ENCODE data around the gene SHISA9. TPM values are rescaled to one million over a fixed set of nuclear protein-coding genes. Genes with fewer than 3 reads are reported as not detected.

Gene SHISA9
- total and polyA plus RNA-seq, 2 donors (not counting 1 experiment from before 2014, with no cell fraction given): 0.03 to 0.07 TPM

DNA sequence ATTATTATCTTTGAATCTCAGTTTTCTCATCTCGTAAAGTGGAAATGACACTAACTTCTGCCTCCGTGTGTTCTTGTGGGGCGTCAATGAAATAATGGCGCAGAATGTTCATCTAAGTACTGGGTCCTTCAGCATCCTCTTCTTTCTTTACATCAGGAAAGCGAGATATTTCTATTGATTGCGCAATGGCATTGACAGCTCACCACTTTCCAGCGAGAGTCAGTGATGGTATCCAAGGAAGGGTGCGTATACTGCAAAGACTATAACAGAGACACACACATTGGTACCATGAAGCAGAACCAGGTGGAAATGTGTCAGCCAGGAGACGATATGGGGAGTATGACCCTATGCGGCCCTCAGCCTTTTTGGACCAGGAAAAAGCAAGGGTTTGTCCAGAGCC is 162.1 kb downstream of the SHISA9 start:
- Mint-ChIP-seq H3K27me3 (no peaks in the 10 kb centered on the region), H3K27ac (no peak overlapping the region), H3K4me3 (no peak overlapping the region), H3K9me3 (ENCODE audit: insufficient read depth) (peaks cover 2% of the 10 kb centered on the region), H3K4me1 (no peaks in the 10 kb centered on the region)
- no peak overlapping the region for H3K4me2 ChIP-seq (replicated peaks; ENCODE audit: low read depth, low read length, poor library complexity, severe bottlenecking)
- DNase-seq: no peak
- no peak overlapping the region for H3K4me3 ChIP-seq (ENCODE audit: control extremely low read depth in 1 of 5, extremely low read depth in 1 of 5, insufficient read depth in 1 of 5, low read depth in 2 of 5, low read length in 4 of 5)
- H3K36me3 ChIP-seq (replicated peaks in 1 of 2; ENCODE audit: control extremely low read depth in 1 of 2, control insufficient read depth in 1 of 2, extremely low read depth in 1 of 2, insufficient read depth in 2 of 2, low read length in 1 of 2): no peaks in the 10 kb centered on the region
- H3K27ac ChIP-seq (ENCODE audit: low read length in 2 of 2): no peak overlapping the region
- H3K9ac ChIP-seq (ENCODE audit: low read length): no peak overlapping the region
- peaks cover 0 to 6% (median 0%) of the 10 kb centered on the region in 3 donors for H3K9me3 ChIP-seq (ENCODE audit: control extremely low read depth in 1 of 3, control insufficient read depth in 2 of 3, insufficient read depth in 1 of 3, low read length in 2 of 3)
- 96% methylated on average over 9 of the region's 10 CpGs for WGBS (ENCODE audit: insufficient coverage)
- no peaks in the 10 kb centered on the region for H4K20me1 ChIP-seq (ENCODE audit: control insufficient read depth, insufficient read depth, low read length, poor library complexity, severe bottlenecking)
- H3K79me2 ChIP-seq (ENCODE audit: control insufficient read depth, insufficient read depth, low read length): no peaks in the 10 kb centered on the region
- no peaks in the 10 kb centered on the region for H3K4me1 ChIP-seq (ENCODE audit: control insufficient read depth in 2 of 2, insufficient read depth in 2 of 2, low read length in 2 of 2)
- no peak for ATAC-seq (ENCODE audit: low read depth)
- no peak overlapping the region for H2AFZ ChIP-seq (ENCODE audit: insufficient read depth, low read depth, low read length, poor library complexity, severe bottlenecking)
- no peak for TF ChIP-seq EZH2 (IDR thresholded peaks at IDR 0.05; ENCODE audit: borderline replicate concordance, insufficient read depth, low read depth, low read length, poor library complexity, severe bottlenecking)
- TF ChIP-seq, protein P1, sequence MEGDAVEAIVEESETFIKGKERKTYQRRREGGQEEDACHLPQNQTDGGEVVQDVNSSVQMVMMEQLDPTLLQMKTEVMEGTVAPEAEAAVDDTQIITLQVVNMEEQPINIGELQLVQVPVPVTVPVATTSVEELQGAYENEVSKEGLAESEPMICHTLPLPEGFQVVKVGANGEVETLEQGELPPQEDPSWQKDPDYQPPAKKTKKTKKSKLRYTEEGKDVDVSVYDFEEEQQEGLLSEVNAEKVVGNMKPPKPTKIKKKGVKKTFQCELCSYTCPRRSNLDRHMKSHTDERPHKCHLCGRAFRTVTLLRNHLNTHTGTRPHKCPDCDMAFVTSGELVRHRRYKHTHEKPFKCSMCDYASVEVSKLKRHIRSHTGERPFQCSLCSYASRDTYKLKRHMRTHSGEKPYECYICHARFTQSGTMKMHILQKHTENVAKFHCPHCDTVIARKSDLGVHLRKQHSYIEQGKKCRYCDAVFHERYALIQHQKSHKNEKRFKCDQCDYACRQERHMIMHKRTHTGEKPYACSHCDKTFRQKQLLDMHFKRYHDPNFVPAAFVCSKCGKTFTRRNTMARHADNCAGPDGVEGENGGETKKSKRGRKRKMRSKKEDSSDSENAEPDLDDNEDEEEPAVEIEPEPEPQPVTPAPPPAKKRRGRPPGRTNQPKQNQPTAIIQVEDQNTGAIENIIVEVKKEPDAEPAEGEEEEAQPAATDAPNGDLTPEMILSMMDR (IDR thresholded peaks at IDR 0.05): no peak
- CTCF ChIA-PET: no interaction called here
- POLR2A ChIA-PET: no interaction called here
- intact Hi-C loops (cut with micrococcal nuclease): no loop called here
- H3K27me3 ChIP-seq (replicated peaks in 1 of 4; ENCODE audit: control extremely low read depth in 1 of 4, control insufficient read depth in 3 of 4, insufficient read depth in 4 of 4, low read length in 3 of 4): no peaks in the 10 kb centered on the region

DNA sequence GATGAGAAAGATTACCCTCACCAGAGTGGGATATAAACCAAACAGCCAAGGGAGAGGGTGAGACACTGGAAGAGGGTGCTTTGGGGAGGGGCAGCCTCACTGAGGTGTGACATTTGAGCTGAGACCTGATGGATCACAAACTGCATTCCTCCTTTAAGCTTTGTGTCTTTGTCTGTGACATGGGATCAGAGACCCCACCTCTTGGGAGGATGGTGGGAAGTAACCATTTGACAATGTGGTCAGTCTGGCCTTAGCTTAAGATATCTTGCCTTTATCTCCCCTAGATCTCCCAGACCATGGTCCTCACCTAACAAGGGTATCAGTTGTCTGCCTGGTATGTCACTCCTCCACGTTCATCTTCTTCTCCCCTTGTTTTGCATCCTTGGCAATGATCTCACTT is 163.4 kb downstream of the SHISA9 start:
- ChIA-PET POLR2A (no interaction called here), CTCF (no interaction called here)
- Histone ChIP-seq H3K36me3 (replicated peaks in 1 of 2; ENCODE audit: control extremely low read depth in 1 of 2, control insufficient read depth in 1 of 2, extremely low read depth in 1 of 2, insufficient read depth in 2 of 2, low read length in 1 of 2) (no peaks in the 10 kb centered on the region), H3K4me3 (ENCODE audit: control extremely low read depth in 1 of 5, extremely low read depth in 1 of 5, insufficient read depth in 1 of 5, low read depth in 2 of 5, low read length in 4 of 5) (no peak overlapping the region), H2AFZ (ENCODE audit: insufficient read depth, low read depth, low read length, poor library complexity, severe bottlenecking) (no peak overlapping the region), H3K9ac (ENCODE audit: low read length) (no peak overlapping the region), H3K27ac (ENCODE audit: low read length in 2 of 2) (no peak overlapping the region), H3K79me2 (ENCODE audit: control insufficient read depth, insufficient read depth, low read length) (no peaks in the 10 kb centered on the region), H3K9me3 (ENCODE audit: control extremely low read depth in 1 of 3, control insufficient read depth in 2 of 3, insufficient read depth in 1 of 3, low read length in 2 of 3) (peaks cover 0 to 6% (median 0%) of the 10 kb centered on the region in 3 donors), H3K27me3 (replicated peaks in 1 of 4; ENCODE audit: control extremely low read depth in 1 of 4, control insufficient read depth in 3 of 4, insufficient read depth in 4 of 4, low read length in 3 of 4) (no peaks in the 10 kb centered on the region), H4K20me1 (ENCODE audit: control insufficient read depth, insufficient read depth, low read length, poor library complexity, severe bottlenecking) (no peaks in the 10 kb centered on the region), H3K4me2 (replicated peaks; ENCODE audit: low read depth, low read length, poor library complexity, severe bottlenecking) (no peak overlapping the region), H3K4me1 (ENCODE audit: control insufficient read depth in 2 of 2, insufficient read depth in 2 of 2, low read length in 2 of 2) (no peaks in the 10 kb centered on the region)
- ATAC-seq (ENCODE audit: low read depth) (no peak), DNase-seq (no peak)
- TF ChIP-seq, protein P1 (IDR thresholded peaks at IDR 0.05): no peak
- no peak for TF ChIP-seq EZH2 (IDR thresholded peaks at IDR 0.05; ENCODE audit: borderline replicate concordance, insufficient read depth, low read depth, low read length, poor library complexity, severe bottlenecking)
- Mint-ChIP-seq H3K9me3 (ENCODE audit: insufficient read depth) (peaks cover 3% of the 10 kb centered on the region), H3K27me3 (no peaks in the 10 kb centered on the region), H3K4me3 (no peak overlapping the region), H3K27ac (no peak overlapping the region), H3K4me1 (no peaks in the 10 kb centered on the region)
- intact Hi-C loops (cut with micrococcal nuclease): no loop called here
- WGBS (ENCODE audit: insufficient coverage): 10% methylated on average over 1 of the region's 1 CpG
